OCI-LY7 (cell line): ENCODE data around the gene VIPR1.

Experiments used
- CTCF ChIP-seq: fragments of 200-600 bp; sonication (generic); conservative IDR thresholded peaks from 2 replicates; pipeline ENCODE4 v1.5.1; 2014; ENCODE audit warnings: mild to moderate bottlenecking, antibody characterized with exemption, low read length, moderate library complexity, mixed read lengths
- EZH2phosphoT487 ChIP-seq: fragments of 200-600 bp; sonication (generic); IDR thresholded peaks from 2 replicates; pipeline ENCODE4 v1.6.1; 2018; ENCODE audit warnings: low read depth, borderline replicate concordance, mild to moderate bottlenecking, mixed run types, antibody characterized with exemption, low read length, moderate library complexity, mixed read lengths

GRCh38 chr3:42498791-42499477, 3.5 kb upstream of the VIPR1 start:
- TF ChIP-seq CTCF (no peak), EZH2phosphoT487 (no peak)
